C4-2B (cell line): ENCODE data around the gene FANCD2.

Source experiments
- CTCF ChIP-seq: fragments of 450-650 bp; conservative IDR thresholded peaks from 2 replicates; pipeline ENCODE4 v1.5.1; 2017; ENCODE audit warnings: mild to moderate bottlenecking
- ZFX ChIP-seq: fragments of 450-650 bp; IDR thresholded peaks from 2 replicates; pipeline ENCODE4 v1.6.1; 2017

DNA sequence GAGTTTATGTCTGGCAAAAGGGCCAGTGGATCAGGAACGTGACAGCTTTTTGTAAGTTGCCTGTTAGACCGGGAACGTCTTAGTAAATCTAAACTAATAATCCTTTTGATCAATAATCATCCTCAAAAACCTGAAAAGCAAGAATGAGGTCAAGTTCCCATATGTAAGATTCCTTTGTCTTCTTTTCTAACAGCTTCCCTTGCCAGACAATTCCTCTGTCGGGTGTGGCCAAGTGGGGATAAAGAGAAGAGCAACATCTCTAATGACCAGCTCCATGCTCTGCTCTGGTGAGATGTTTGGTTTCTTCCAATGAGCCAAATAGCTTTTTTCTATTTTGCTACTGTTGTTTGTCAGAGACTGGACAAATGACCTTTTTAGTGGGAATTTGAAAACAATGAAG is 62.0 kb downstream of the FANCD2 start:
- TF ChIP-seq CTCF (no peak), ZFX (no peak)
